Jurkat, Clone E6-1 (cell line): ENCODE measurements around the gene B3GNT9.

Source experiments
- DNase-seq: peaks from one replicate; pipeline ENCODE4 v3.0.0-alpha.2; 2011; ENCODE audit warnings: low read depth, low spot score
- H3K4me3 ChIP-seq: 2 replicates; pipeline ENCODE4 v1.5.1; 2011; ENCODE audit warnings: mild to moderate bottlenecking, low read length, control low read depth, moderate library complexity

The B3GNT9 gene

GRCh38 chr16:67157106-67157748 is 6.4 kb upstream of the B3GNT9 start:
- no peak overlapping the region for H3K4me3 ChIP-seq
- no peak for DNase-seq

- DNase-seq: no peak
- no peak overlapping the region for H3K4me3 ChIP-seq
Observed at GRCh38 chr16:67156143-67156844, 5.5 kb upstream of the B3GNT9 start.

GRCh38 chr16:67155295-67156142 is 4.7 kb upstream of the B3GNT9 start:
- no peak overlapping the region for H3K4me3 ChIP-seq
- peak; percentile 46 for DNase-seq

- DNase-seq: no peak
- H3K4me3 ChIP-seq: no peak overlapping the region
Observed at GRCh38 chr16:67154578-67155294, 3.9 kb upstream of the B3GNT9 start.

GRCh38 chr16:67151431-67152097 is 766 bp upstream of the B3GNT9 start:
- DNase-seq: no peak
- H3K4me3 ChIP-seq: no peak overlapping the region

- no peak overlapping the region for H3K4me3 ChIP-seq
- DNase-seq: no peak
Observed at GRCh38 chr16:67150047-67150832, 558 bp downstream of the B3GNT9 start.

GRCh38 chr16:67149276-67150046 is 1.3 kb downstream of the B3GNT9 start:
- H3K4me3 ChIP-seq: no peak overlapping the region
- DNase-seq: no peak

- H3K4me3 ChIP-seq: no peak overlapping the region
- DNase-seq: no peak
Observed at GRCh38 chr16:67148656-67149275, 2.0 kb downstream of the B3GNT9 start.

- H3K4me3 ChIP-seq: no peak overlapping the region
- no peak for DNase-seq
Observed at GRCh38 chr16:67148221-67148620, 2.6 kb downstream of the B3GNT9 start.

- H3K4me3 ChIP-seq: no peak overlapping the region
- DNase-seq: no peak
Observed at GRCh38 chr16:67147437-67148140, 3.2 kb downstream of the B3GNT9 start.

GRCh38 chr16:67146523-67147357 is 4.1 kb downstream of the B3GNT9 start:
- H3K4me3 ChIP-seq: no peak overlapping the region
- no peak for DNase-seq

- no peak overlapping the region for H3K4me3 ChIP-seq
- DNase-seq: no peak
Observed at GRCh38 chr16:67145746-67146145, 5.1 kb downstream of the B3GNT9 start.

GRCh38 chr16:67144943-67145342 is 5.9 kb downstream of the B3GNT9 start:
- H3K4me3 ChIP-seq: no peak overlapping the region
- DNase-seq: no peak

- DNase-seq: no peak
- no peak overlapping the region for H3K4me3 ChIP-seq
Observed at GRCh38 chr16:67142342-67142741, 8.5 kb downstream of the B3GNT9 start.

- no peak for DNase-seq
Observed at GRCh38 chr16:67141391-67141790, 9.4 kb downstream of the B3GNT9 start.

GRCh38 chr16:67137605-67138004 is 13.2 kb downstream of the B3GNT9 start:
- no peak for DNase-seq
- no peak overlapping the region for H3K4me3 ChIP-seq

More at GRCh38 chr16:67141391-67141790, 9.4 kb downstream of the B3GNT9 start:
- no peak overlapping the region for H3K4me3 ChIP-seq
